ENCODE data around the gene CRYGN.
A peak's percentile ranks its signal among the peaks of the same experiment; 100 is the strongest.

The CRYGN gene

DNA sequence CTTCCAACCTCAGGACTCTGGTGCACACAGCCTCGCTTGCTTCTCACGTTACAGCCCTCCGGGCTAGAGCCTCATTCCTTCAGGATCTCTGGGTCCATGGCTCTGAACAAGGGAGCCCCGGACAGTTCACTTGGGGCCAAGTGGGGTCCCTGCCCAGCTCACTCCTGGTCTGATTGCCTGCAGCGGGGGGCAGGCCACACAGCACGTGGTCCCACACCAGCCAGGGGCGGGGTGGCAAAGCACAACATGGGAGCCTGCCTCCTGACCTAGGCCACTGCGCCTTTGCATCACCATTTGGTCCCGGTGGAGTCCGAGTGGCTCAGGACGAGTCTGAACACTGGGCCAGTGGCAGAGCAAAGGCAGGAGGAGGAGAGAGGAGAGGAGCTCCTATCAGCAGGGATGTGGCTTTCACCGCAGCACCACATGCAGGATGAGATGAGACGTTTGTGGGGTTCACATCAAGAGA lies 13.4 kb upstream of the CRYGN start:
- Histone ChIP-seq H3K36me3 (ENCODE audit: insufficient read depth, low read length) (no peaks in the 10 kb centered on the region), H3K9ac (ENCODE audit: low read depth, low read length) (no peak overlapping the region), H3K4me1 (ENCODE audit: insufficient read depth, low read length) (peaks cover 20% of the 10 kb centered on the region), H3K9me3 (ENCODE audit: control insufficient read depth, insufficient read depth, low read length) (peaks cover 6% of the 10 kb centered on the region; the same call in 1 of the 2 replicates)

- Histone ChIP-seq H3K9ac (ENCODE audit: low read depth, low read length) (no peak overlapping the region), H3K9me3 (ENCODE audit: control insufficient read depth, insufficient read depth, low read length) (peaks cover 6% of the 10 kb centered on the region; the same call in 1 of the 2 replicates)
Observed at GRCh38 chr7:151452680-151453325, 12.9 kb upstream of the CRYGN start.

DNA sequence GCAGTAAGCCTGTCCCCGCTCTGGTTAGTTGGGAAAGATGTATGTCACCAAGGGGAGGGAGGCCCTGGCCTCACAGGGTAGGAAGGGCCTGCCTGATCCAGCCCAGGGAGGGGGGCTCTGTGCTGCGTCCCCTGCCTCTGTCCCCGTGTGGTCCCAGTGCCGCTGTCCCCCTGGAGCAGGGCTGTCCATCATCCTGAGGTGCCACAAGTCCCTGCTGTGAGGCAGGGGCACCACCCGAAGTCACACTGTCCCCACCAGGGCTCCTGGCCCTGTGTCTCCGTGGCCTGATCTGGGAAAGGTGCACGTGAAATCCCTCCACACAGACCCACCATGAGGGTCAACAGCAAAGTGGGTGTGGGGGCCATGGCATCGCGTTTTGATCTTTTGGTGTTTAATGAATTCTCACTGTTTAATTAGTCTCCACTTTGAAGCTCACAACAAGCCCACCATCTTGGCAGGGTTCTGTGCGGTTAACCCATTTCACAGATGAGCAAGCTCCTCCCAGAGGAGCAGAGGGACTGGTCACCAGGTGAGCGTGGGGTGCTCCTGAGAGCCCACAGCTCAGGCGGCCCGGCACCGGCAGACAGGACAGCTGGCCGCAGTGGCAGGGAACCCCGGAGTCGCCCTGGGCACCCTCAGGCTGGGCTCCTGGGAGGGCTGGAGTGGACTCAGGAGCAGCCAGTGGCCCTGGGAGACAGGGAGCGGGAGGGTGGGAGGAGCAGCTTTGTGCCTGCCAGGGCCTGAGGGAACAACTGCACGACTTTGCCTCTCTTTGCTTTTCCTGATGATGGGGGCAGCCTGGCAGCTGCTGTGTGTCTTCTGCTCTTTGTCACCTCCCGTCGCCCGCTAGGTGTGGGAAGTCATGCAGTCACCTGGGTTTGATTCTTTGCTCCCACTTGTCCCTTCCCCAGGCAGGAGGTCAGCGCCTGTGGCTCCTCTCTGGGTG lies 12.0 kb upstream of the CRYGN start:
- Histone ChIP-seq H3K9ac (ENCODE audit: low read depth, low read length) (no peak overlapping the region), H3K4me1 (ENCODE audit: insufficient read depth, low read length) (peaks cover 15% of the 10 kb centered on the region), H3K9me3 (ENCODE audit: control insufficient read depth, insufficient read depth, low read length) (no peaks in the 10 kb centered on the region; the same call in 1 of the 2 replicates), H3K36me3 (ENCODE audit: insufficient read depth, low read length) (no peaks in the 10 kb centered on the region)

More at GRCh38 chr7:151452680-151453325, 12.9 kb upstream of the CRYGN start:
- Histone ChIP-seq H3K36me3 (ENCODE audit: insufficient read depth, low read length) (no peaks in the 10 kb centered on the region), H3K4me1 (ENCODE audit: insufficient read depth, low read length) (peaks cover 20% of the 10 kb centered on the region)

DNA sequence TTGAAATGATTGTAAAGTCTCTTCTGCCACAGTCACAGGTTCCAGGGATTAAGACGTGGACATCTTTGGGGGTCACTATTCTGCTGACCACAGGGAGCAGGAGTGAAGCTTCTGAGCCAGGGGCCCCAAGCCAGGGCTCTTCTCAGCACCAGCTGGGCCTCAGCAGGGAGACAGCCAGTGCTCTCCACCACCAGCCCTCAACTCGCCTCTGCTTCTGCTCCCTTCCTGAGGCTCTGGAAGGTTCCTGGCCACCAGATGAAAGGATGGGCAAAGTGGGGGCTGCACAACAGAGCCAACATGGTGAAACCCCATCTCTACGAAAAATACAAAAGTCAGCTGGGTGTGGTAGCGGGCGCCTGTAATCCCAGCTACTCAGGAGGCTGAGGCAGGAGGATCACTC lies 11.2 kb upstream of the CRYGN start:
- Histone ChIP-seq H3K4me1 (ENCODE audit: insufficient read depth, low read length) (peaks cover 9% of the 10 kb centered on the region), H3K9me3 (ENCODE audit: control insufficient read depth, insufficient read depth, low read length) (no peaks in the 10 kb centered on the region), H3K36me3 (ENCODE audit: insufficient read depth, low read length) (no peaks in the 10 kb centered on the region), H3K9ac (ENCODE audit: low read depth, low read length) (no peak overlapping the region)

GRCh38 chr7:151449990-151450389 lies 10.0 kb upstream of the CRYGN start:
- no peak overlapping the region for H3K9ac ChIP-seq (ENCODE audit: low read depth, low read length)
- H3K4me1 ChIP-seq (ENCODE audit: insufficient read depth, low read length), result peaks cover 8% of the 10 kb centered on the region; the same call in 1 of the 2 replicates
- H3K9me3 ChIP-seq (ENCODE audit: control insufficient read depth, insufficient read depth, low read length), result no peaks in the 10 kb centered on the region
- no peaks in the 10 kb centered on the region for H3K36me3 ChIP-seq (ENCODE audit: insufficient read depth, low read length)

- Histone ChIP-seq H3K9ac (ENCODE audit: low read depth, low read length) (peak overlapping the region; percentile 61), H3K36me3 (ENCODE audit: insufficient read depth, low read length) (no peaks in the 10 kb centered on the region)
Observed at GRCh38 chr7:151448261-151449252, 8.6 kb upstream of the CRYGN start.

DNA sequence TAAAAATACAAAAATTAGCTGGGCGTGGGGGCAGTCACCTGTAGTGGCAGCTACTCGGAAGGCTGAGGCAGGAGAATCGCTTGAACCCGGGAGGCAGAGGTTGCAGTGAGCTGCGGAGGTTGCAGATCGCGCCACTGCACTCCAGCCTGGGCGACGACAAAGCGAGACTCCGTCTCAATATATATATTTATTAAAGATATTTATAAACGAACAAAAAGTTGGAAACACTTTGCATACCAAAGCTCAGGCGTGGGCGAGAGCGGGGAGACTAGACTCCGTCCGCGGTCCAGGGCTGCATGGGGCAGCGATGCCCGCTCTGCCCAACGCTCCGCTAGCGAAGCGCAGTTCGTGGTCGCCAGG lies 7.9 kb upstream of the CRYGN start:
- Histone ChIP-seq H3K9ac (ENCODE audit: low read depth, low read length) (peak overlapping the region; percentile 61), H3K9me3 (ENCODE audit: control insufficient read depth, insufficient read depth, low read length) (no peaks in the 10 kb centered on the region), H3K4me1 (ENCODE audit: insufficient read depth, low read length) (0 out of 2 replicates have a peak, but pooled peaks cover 2% of the 10 kb centered on the region), H3K36me3 (ENCODE audit: insufficient read depth, low read length) (no peaks in the 10 kb centered on the region)

More at GRCh38 chr7:151448261-151449252, 8.6 kb upstream of the CRYGN start:
- Histone ChIP-seq H3K9me3 (ENCODE audit: control insufficient read depth, insufficient read depth, low read length) (no peaks in the 10 kb centered on the region), H3K4me1 (ENCODE audit: insufficient read depth, low read length) (peaks cover 8% of the 10 kb centered on the region; the same call in 1 of the 2 replicates)

DNA sequence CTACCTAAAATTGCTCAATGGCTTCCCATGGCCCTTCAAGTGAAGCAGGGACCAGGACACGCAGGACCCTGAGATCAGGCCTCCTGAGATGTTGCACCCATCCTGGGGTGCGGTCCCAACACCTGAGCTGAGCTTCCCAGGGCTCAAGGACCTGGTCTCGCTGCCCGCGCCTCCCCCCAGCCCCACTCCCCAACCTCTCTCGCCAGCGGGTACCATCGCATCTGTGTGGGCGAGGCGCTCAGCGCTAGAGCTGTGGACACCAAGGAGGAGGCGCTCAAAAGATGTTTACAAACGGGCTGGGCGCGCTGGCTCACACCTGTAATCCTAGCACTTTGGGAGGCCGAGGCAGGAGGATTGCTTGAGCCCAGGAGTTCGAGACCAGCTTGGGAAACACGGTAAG lies 7.4 kb upstream of the CRYGN start:
- Histone ChIP-seq H3K9ac (ENCODE audit: low read depth, low read length) (no peak overlapping the region), H3K36me3 (ENCODE audit: insufficient read depth, low read length) (no peaks in the 10 kb centered on the region), H3K9me3 (ENCODE audit: control insufficient read depth, insufficient read depth, low read length) (no peaks in the 10 kb centered on the region), H3K4me1 (ENCODE audit: insufficient read depth, low read length) (no peaks in the 10 kb centered on the region)

DNA sequence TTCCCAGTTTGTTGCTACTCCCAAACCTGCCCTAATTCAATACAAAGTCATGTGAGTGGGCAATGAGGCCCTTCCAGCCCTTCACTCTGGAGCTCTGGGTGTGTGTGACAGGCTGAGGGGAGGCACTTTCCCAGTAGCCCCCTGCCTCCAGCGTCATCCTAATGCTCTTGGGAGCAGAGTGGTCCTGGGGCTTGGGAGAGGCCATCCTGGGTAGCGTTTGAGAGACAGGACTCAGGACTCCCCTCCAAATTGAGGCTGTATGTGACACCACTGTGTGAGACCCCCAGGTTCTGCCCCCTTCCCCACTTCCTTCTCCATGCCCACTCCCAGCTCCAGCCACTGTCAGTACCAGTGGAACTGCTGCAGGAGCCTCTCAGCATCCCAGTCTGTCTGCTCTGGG lies 6.5 kb upstream of the CRYGN start:
- peaks cover 6% of the 10 kb centered on the region for H3K4me1 ChIP-seq (ENCODE audit: insufficient read depth, low read length)
- H3K9ac ChIP-seq (ENCODE audit: low read depth, low read length), result no peak overlapping the region

GRCh38 chr7:151444632-151445031 lies 4.7 kb upstream of the CRYGN start:
- Histone ChIP-seq H3K36me3 (ENCODE audit: insufficient read depth, low read length) (no peaks in the 10 kb centered on the region), H3K9me3 (ENCODE audit: control insufficient read depth, insufficient read depth, low read length) (no peaks in the 10 kb centered on the region), H3K4me1 (ENCODE audit: insufficient read depth, low read length) (peaks cover 10% of the 10 kb centered on the region), H3K9ac (ENCODE audit: low read depth, low read length) (no peak overlapping the region)

More for the DNA sequence above, 6.5 kb upstream of the CRYGN start:
- Histone ChIP-seq H3K36me3 (ENCODE audit: insufficient read depth, low read length) (no peaks in the 10 kb centered on the region), H3K9me3 (ENCODE audit: control insufficient read depth, insufficient read depth, low read length) (no peaks in the 10 kb centered on the region)

DNA sequence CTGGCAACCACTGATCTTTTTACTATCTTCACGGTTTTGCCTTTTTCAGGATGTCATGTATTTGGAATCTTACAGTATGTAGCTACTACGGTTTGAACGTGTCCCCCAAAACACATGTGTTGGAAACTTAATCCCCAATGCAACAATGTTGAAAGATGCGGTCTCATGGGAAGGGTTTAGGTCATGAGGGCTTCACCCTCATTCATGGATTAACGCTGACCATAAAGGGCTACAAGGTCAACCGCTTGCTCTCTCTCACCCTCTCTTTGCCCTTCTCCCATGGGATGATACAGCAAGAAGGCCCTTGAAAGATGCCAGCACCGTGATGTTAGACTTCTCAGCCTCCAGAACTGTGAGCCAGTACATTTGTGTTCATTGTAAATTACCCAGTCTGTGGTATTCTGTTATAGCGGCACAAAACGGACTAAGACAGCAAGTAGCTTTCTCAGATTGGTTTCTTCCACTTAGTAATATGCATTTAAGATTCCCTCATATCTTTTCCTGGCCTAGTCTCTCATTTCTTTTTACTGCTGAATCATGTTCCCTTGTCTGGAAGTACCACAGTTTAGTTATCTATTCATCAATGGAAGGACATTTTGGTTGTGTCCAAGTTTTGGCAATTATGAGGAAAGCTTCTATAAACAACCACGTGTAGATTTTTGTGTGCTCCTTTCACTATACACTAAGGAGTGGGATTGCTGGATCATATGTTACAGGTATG lies 3.0 kb upstream of the CRYGN start:
- Histone ChIP-seq H3K4me1 (ENCODE audit: insufficient read depth, low read length) (peaks cover 10% of the 10 kb centered on the region), H3K36me3 (ENCODE audit: insufficient read depth, low read length) (no peaks in the 10 kb centered on the region), H3K9me3 (ENCODE audit: control insufficient read depth, insufficient read depth, low read length) (no peaks in the 10 kb centered on the region), H3K9ac (ENCODE audit: low read depth, low read length) (no peak overlapping the region)

DNA sequence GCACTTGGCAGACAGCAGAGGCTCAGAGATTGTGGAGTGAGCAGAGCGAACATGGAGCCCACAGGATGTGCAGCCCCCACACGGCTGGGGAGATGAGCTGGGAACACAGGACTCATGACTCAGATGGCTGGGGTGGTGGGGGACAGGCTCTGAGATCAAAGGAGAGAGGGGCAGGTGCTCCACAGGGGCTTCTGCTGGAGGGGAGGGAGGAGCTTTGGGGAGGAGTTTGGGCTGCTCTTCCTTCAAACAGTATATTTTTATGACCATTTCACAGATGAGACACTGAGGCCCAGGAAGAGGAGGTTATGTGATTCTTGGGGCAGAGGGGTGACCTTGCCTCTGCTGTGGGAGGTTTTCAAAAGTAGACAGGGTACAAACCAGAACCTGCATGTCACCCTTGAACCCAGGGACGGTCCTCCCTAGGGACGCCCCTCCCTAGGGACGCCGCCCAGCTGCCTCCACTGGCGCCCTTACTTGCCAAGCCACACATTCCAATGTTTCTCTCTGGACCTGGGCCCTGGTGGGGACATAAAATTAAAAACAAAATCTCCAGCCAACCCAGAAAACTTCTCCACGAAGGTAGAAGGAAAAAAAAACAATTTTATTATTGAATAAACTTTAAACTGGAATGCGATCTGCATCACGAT lies 981 bp upstream of the CRYGN start:
- no peaks in the 10 kb centered on the region for H3K9me3 ChIP-seq (ENCODE audit: control insufficient read depth, insufficient read depth, low read length)
- H3K9ac ChIP-seq (ENCODE audit: low read depth, low read length), result peak overlapping the region; percentile 60
- no peaks in the 10 kb centered on the region for H3K36me3 ChIP-seq (ENCODE audit: insufficient read depth, low read length)
- H3K4me1 ChIP-seq (ENCODE audit: insufficient read depth, low read length), result peaks cover 10% of the 10 kb centered on the region

Measured in ES-I3 (cell line).